Epithelial cell of prostate (primary cell): ENCODE results near the gene PRDX4.
"Not testable (repeated sequence)": the region's sequence is repeated elsewhere in the genome, so short reads cannot be mapped to it uniquely, and the experiment has no call there.

Experiments
- DNase-seq: peaks from one replicate; pipeline ENCODE4 v3.0.0-alpha.2; 2011; ENCODE audit warnings: low read depth, low spot score
- H3K27ac ChIP-seq: fragments of 450-650 bp; 2 replicates; pipeline ENCODE4 v1.5.1; 2017; ENCODE audit warnings: mild to moderate bottlenecking

The PRDX4 gene

GRCh38 chrX:23668335-23668734 lies 1.0 kb downstream of the PRDX4 start:
- DNase-seq, result no peak
- H3K27ac ChIP-seq, result peak overlapping the region; percentile 64

GRCh38 chrX:23670528-23670927 lies 3.2 kb downstream of the PRDX4 start:
- no peak for DNase-seq
- no peak overlapping the region for H3K27ac ChIP-seq

GRCh38 chrX:23673108-23673507 lies 5.8 kb downstream of the PRDX4 start:
- DNase-seq, result no peak
- no peak overlapping the region for H3K27ac ChIP-seq

- not testable (repeated sequence) for DNase-seq, H3K27ac ChIP-seq
These were observed 9.2 kb downstream of the PRDX4 start for GRCh38 chrX:23676486-23676885.

GRCh38 chrX:23692166-23692565 lies 24.9 kb downstream of the PRDX4 start:
- no peak for DNase-seq
- H3K27ac ChIP-seq, result no peak overlapping the region

- no peak overlapping the region for H3K27ac ChIP-seq
- DNase-seq, result no peak
These were observed 27.3 kb downstream of the PRDX4 start for GRCh38 chrX:23694606-23695005.

- no peak overlapping the region for H3K27ac ChIP-seq
- no peak for DNase-seq
These were observed 32.4 kb downstream of the PRDX4 start for GRCh38 chrX:23699636-23700194.

GRCh38 chrX:23704673-23705206 lies 37.4 kb downstream of the PRDX4 start:
- no peak overlapping the region for H3K27ac ChIP-seq
- DNase-seq, result no peak

GRCh38 chrX:23705235-23705634 lies 37.9 kb downstream of the PRDX4 start:
- no peak for DNase-seq
- H3K27ac ChIP-seq, result no peak overlapping the region

- H3K27ac ChIP-seq, result no peak overlapping the region
- no peak for DNase-seq
These were observed 52.9 kb downstream of the PRDX4 start for GRCh38 chrX:23720117-23720677.

- no peak overlapping the region for H3K27ac ChIP-seq
- DNase-seq, result no peak
These were observed 58.9 kb downstream of the PRDX4 start for GRCh38 chrX:23726191-23726590.

- no peak for DNase-seq
- H3K27ac ChIP-seq, result no peak overlapping the region
These were observed 59.9 kb downstream of the PRDX4 start for GRCh38 chrX:23727206-23727605.

- DNase-seq, result no peak
These were observed 61.9 kb downstream of the PRDX4 start for GRCh38 chrX:23729214-23729613.

GRCh38 chrX:23731951-23732350 lies 64.7 kb downstream of the PRDX4 start:
- DNase-seq, result no peak
- H3K27ac ChIP-seq, result no peak overlapping the region

More at GRCh38 chrX:23729214-23729613, 61.9 kb downstream of the PRDX4 start:
- H3K27ac ChIP-seq, result peak overlapping the region; percentile 26

GRCh38 chrX:23732704-23733103 lies 65.4 kb downstream of the PRDX4 start:
- no peak overlapping the region for H3K27ac ChIP-seq
- no peak for DNase-seq
